ENCODE results near the gene LRRC37B. TPM values are rescaled to one million over a fixed set of nuclear protein-coding genes. Genes with fewer than 3 reads are reported as not detected.
"Not testable (repeated sequence)": the region's sequence is repeated elsewhere in the genome, so short reads cannot be mapped to it uniquely, and the experiment has no call there.

Gene LRRC37B
- total RNA-seq, 1 donor from 2014 or later = 31.4 TPM

GRCh38 chr17:32019228-32019627 lies 12.0 kb downstream of the LRRC37B start:
- peaks cover 16% of the 10 kb centered on the region for H3K36me3 Mint-ChIP-seq
- no peaks in the 10 kb centered on the region for H3K27me3 Mint-ChIP-seq (ENCODE audit: low read depth)
- TF ChIP-seq CTCF (IDR thresholded peaks at IDR 0.05; ENCODE audit: unreplicated experiment) = no peak
- no peak overlapping the region for H3K27ac Mint-ChIP-seq
- no peak overlapping the region for H3K4me3 Mint-ChIP-seq
- H3K9me3 Mint-ChIP-seq = peaks cover under 1% of the 10 kb centered on the region
- H3K4me1 Mint-ChIP-seq = no peaks in the 10 kb centered on the region
- DNase-seq (ENCODE audit: low spot score in 2 of 2, unreplicated experiment in 2 of 2) = no peak

- H3K36me3 Mint-ChIP-seq = peaks cover 16% of the 10 kb centered on the region
Measured at GRCh38 chr17:32020943-32021614, 13.9 kb downstream of the LRRC37B start.

GRCh38 chr17:32021615-32021955 lies 14.4 kb downstream of the LRRC37B start:
- H3K4me3 Mint-ChIP-seq = no peak overlapping the region
- TF ChIP-seq CTCF (IDR thresholded peaks at IDR 0.05; ENCODE audit: unreplicated experiment) = no peak
- H3K36me3 Mint-ChIP-seq = peaks cover 16% of the 10 kb centered on the region

More at GRCh38 chr17:32020943-32021614, 13.9 kb downstream of the LRRC37B start:
- no peak for DNase-seq (ENCODE audit: low spot score in 2 of 2, unreplicated experiment in 2 of 2)
- H3K4me3 Mint-ChIP-seq = no peak overlapping the region
- H3K27me3 Mint-ChIP-seq (ENCODE audit: low read depth) = no peaks in the 10 kb centered on the region
- H3K27ac Mint-ChIP-seq = no peak overlapping the region
- no peak for TF ChIP-seq CTCF (IDR thresholded peaks at IDR 0.05; ENCODE audit: unreplicated experiment)
- no peaks in the 10 kb centered on the region for H3K4me1 Mint-ChIP-seq
- no peaks in the 10 kb centered on the region for H3K9me3 Mint-ChIP-seq

GRCh38 chr17:32022554-32022953 lies 15.4 kb downstream of the LRRC37B start:
- not testable (repeated sequence) for H3K4me1 Mint-ChIP-seq; H3K27me3 Mint-ChIP-seq (ENCODE audit: low read depth); H3K9me3 Mint-ChIP-seq; DNase-seq (ENCODE audit: low spot score in 2 of 2, unreplicated experiment in 2 of 2); H3K27ac Mint-ChIP-seq; H3K4me3 Mint-ChIP-seq
- H3K36me3 Mint-ChIP-seq = peaks cover 14% of the 10 kb centered on the region

More at GRCh38 chr17:32021615-32021955, 14.4 kb downstream of the LRRC37B start:
- no peaks in the 10 kb centered on the region for H3K4me1 Mint-ChIP-seq
- no peaks in the 10 kb centered on the region for H3K9me3 Mint-ChIP-seq
- no peak for DNase-seq (ENCODE audit: low spot score in 2 of 2, unreplicated experiment in 2 of 2)
- H3K27me3 Mint-ChIP-seq (ENCODE audit: low read depth) = no peaks in the 10 kb centered on the region
- H3K27ac Mint-ChIP-seq = no peak overlapping the region

GRCh38 chr17:32027271-32027670 lies 20.1 kb downstream of the LRRC37B start:
- not testable (repeated sequence) for H3K9me3 Mint-ChIP-seq; H3K27me3 Mint-ChIP-seq (ENCODE audit: low read depth); H3K36me3 Mint-ChIP-seq; DNase-seq (ENCODE audit: low spot score in 2 of 2, unreplicated experiment in 2 of 2); H3K4me3 Mint-ChIP-seq; H3K4me1 Mint-ChIP-seq; H3K27ac Mint-ChIP-seq

- Mint-ChIP-seq H3K9me3 (no peaks in the 10 kb centered on the region), H3K27me3 (ENCODE audit: low read depth) (no peaks in the 10 kb centered on the region), H3K27ac (no peak overlapping the region), H3K4me1 (no peaks in the 10 kb centered on the region), H3K4me3 (no peak overlapping the region), H3K36me3 (peaks cover 24% of the 10 kb centered on the region)
- no peak for TF ChIP-seq CTCF (IDR thresholded peaks at IDR 0.05; ENCODE audit: unreplicated experiment)
- DNase-seq (ENCODE audit: low spot score in 2 of 2, unreplicated experiment in 2 of 2) = no peak
Measured at GRCh38 chr17:32033223-32033622, 26.0 kb downstream of the LRRC37B start.

GRCh38 chr17:32033812-32034211 lies 26.6 kb downstream of the LRRC37B start:
- not testable (repeated sequence) for H3K27me3 Mint-ChIP-seq (ENCODE audit: low read depth); H3K4me3 Mint-ChIP-seq; H3K27ac Mint-ChIP-seq; DNase-seq (ENCODE audit: low spot score in 2 of 2, unreplicated experiment in 2 of 2); H3K4me1 Mint-ChIP-seq; H3K9me3 Mint-ChIP-seq
- peaks cover 24% of the 10 kb centered on the region for H3K36me3 Mint-ChIP-seq

GRCh38 chr17:32040246-32040645 lies 33.1 kb downstream of the LRRC37B start:
- not testable (repeated sequence) for H3K4me3 Mint-ChIP-seq; H3K27ac Mint-ChIP-seq; H3K27me3 Mint-ChIP-seq (ENCODE audit: low read depth); H3K4me1 Mint-ChIP-seq; H3K9me3 Mint-ChIP-seq; DNase-seq (ENCODE audit: low spot score in 2 of 2, unreplicated experiment in 2 of 2)
- H3K36me3 Mint-ChIP-seq = peaks cover 29% of the 10 kb centered on the region

GRCh38 chr17:32041306-32041875 lies 34.2 kb downstream of the LRRC37B start:
- H3K36me3 Mint-ChIP-seq = peaks cover 21% of the 10 kb centered on the region
- DNase-seq (ENCODE audit: low spot score in 2 of 2, unreplicated experiment in 2 of 2); H3K4me3 Mint-ChIP-seq; H3K27ac Mint-ChIP-seq; H3K4me1 Mint-ChIP-seq; H3K27me3 Mint-ChIP-seq (ENCODE audit: low read depth); H3K9me3 Mint-ChIP-seq: not testable (repeated sequence)

GRCh38 chr17:32042266-32042665 lies 35.1 kb downstream of the LRRC37B start:
- DNase-seq (ENCODE audit: low spot score in 2 of 2, unreplicated experiment in 2 of 2); H3K9me3 Mint-ChIP-seq; H3K27ac Mint-ChIP-seq; H3K4me3 Mint-ChIP-seq; H3K27me3 Mint-ChIP-seq (ENCODE audit: low read depth); H3K4me1 Mint-ChIP-seq: not testable (repeated sequence)
- H3K36me3 Mint-ChIP-seq = peaks cover 17% of the 10 kb centered on the region

Measured in mesothelial cell of epicardium (in vitro differentiated cells).